GM18511 (cell line): Measurements from ENCODE around the gene PPP2R3B.
"Not testable (repeated sequence)": the region's sequence is repeated elsewhere in the genome, so short reads cannot be mapped to it uniquely, and the experiment has no call there.

Experiments used
- ATAC-seq: cut with Tn5 transposase; IDR thresholded peaks from one replicate; pipeline ENCODE4 v1.9.1; 2021; ENCODE audit warnings: mild to moderate bottlenecking, moderate library complexity; ENCODE audit not compliant: unreplicated experiment

The PPP2R3B gene

GRCh38 chrX:410296-410695 lies 23.6 kb upstream of the PPP2R3B start:
- ATAC-seq, result no peak

GRCh38 chrX:405149-405548 lies 18.4 kb upstream of the PPP2R3B start:
- ATAC-seq, result no peak

GRCh38 chrX:404656-405055 lies 17.9 kb upstream of the PPP2R3B start:
- ATAC-seq, result no peak

DNA sequence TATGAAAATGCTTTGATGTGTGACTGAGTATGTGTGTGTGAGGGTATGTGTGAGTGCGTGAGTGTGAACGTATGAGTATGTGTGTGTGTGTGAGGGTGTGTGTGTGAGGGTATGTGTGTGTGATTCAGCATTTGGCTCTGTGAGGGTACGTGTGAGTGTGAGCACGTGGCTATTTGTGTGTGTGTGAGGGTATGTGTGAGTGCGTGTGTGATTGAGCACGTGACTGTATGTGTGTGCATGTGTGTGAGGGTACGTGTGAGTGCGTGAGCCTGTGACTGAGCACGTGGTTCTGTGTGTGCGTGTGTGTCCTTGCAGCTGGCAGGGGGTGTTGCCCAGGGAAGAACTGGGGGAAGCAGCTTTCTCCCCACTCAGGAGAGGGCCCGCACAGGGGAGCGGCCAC lies 16.1 kb upstream of the PPP2R3B start:
- ATAC-seq, result no peak

GRCh38 chrX:400258-400657 lies 13.6 kb upstream of the PPP2R3B start:
- no peak for ATAC-seq

DNA sequence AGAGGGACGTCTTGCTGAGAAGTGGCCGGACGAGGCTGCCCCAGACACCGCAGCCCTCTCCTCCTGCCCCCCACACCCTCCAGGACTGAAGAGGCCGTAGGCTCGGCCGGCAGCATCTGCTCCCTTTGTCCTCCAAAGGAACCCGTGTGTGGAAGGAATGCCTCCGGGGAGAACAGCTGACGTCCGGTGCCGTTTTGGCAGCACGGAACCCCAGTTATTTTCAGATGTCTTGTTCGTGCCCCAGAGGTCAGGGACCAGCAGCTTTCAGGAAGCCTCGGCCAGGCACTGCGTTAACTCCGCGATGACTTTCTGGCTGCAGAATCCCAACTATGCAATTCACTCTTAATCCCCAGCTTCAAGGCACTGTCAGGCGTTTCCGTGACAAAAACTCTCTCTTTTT lies 10.9 kb upstream of the PPP2R3B start:
- ATAC-seq, result no peak

GRCh38 chrX:394830-395229 lies 8.1 kb upstream of the PPP2R3B start:
- no peak for ATAC-seq

DNA sequence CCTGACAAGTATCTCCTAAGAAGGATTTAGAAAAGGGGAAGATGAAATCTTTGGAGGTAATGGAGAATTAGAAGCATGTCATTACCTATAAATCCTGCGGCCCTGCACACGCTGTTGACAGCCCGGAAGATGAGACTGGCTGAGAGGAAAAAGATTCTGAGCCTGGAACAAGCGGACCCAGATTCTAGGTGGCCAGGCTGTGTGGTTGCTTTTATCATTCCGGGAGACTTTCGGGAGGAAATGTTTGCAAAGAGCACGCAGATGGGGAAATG lies 5.8 kb upstream of the PPP2R3B start:
- no peak for ATAC-seq

GRCh38 chrX:391717-392574 lies 5.2 kb upstream of the PPP2R3B start:
- no peak for ATAC-seq

DNA sequence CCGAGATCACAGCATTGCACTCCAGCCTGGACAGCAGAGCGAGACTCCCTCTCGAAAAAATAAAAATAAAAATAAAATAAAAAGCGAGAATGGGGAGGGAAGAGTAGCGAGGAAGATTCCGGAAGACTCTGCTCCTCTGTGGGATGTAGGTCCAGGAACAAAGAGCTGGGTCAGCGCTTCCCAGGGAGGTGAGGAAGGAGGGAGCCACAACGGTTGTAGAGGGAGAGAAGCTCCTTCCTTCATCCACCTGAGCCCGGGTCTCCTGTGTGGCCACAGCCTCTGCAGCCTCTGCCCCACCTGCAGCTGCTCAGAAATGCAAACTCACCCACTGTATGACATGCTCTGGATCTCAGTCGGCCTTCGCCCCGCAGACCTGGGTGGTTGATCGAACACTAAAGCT lies 3.8 kb upstream of the PPP2R3B start:
- ATAC-seq, result no peak

GRCh38 chrX:389021-389441 lies 2.3 kb upstream of the PPP2R3B start:
- no peak for ATAC-seq

GRCh38 chrX:387729-388128 lies 1.0 kb upstream of the PPP2R3B start:
- no peak for ATAC-seq

GRCh38 chrX:386239-386767 lies 404 bp downstream of the PPP2R3B start:
- ATAC-seq, result peak; percentile 36

DNA sequence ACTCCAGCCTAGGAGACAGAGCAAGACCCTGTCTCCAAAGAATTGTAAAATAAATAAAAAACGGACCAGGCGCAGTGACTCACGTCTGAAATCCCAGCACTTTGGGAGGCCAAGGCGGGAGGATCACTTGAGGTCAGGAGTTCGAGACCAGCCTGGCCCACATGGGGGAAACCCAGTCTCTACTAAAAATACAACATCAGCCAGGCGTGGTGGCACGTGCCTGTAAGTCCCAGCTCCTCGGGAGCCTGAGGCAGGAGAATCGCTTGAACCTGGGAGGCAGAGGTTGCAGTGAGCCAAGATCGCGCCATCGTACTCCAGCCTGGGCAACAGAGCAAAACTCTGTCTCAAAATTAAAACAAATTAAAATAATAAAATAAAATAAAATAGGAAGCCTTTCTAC lies 971 bp downstream of the PPP2R3B start:
- ATAC-seq, result not testable (repeated sequence)

- ATAC-seq, result no peak
Observed at GRCh38 chrX:384861-385260, 1.8 kb downstream of the PPP2R3B start.

DNA sequence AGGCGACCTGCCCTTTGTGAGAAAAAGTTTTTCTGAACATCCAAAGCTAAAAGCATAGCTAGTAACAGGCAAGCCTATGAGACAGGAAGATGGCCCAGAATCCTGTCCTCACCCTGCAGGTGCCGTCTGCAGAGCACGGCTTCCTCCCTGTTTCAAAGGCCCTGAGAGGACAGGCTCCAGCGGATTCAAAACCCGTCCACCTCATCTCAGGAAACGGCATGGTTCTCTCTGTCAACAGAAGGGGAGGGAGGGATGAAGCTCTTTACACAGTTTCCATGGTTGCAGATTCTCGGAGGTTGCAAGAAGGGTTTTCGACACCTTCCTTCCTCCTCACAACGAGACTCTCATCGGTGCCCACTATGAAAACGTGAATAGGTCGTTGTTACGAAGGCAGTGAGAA lies 8.3 kb downstream of the PPP2R3B start:
- ATAC-seq, result no peak

DNA sequence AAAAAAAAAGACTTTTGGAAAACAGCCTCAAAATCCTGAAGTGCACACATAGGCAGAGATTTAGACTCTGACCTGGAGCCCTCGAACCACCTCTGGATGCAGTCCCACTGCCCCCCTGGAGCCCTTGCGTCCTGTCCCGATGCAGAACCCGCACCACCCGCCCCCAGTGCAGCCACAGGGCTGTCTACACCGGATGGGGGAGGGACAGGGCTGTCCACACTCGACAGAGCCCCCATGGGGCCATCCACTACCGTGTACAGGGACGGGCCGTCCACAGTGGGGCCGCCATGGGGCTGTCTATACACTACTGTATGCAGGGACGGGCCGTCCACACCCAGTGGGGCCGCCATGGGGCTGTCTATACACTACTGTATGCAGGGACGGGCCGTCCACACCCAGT lies 10.5 kb downstream of the PPP2R3B start:
- not testable (repeated sequence) for ATAC-seq

DNA sequence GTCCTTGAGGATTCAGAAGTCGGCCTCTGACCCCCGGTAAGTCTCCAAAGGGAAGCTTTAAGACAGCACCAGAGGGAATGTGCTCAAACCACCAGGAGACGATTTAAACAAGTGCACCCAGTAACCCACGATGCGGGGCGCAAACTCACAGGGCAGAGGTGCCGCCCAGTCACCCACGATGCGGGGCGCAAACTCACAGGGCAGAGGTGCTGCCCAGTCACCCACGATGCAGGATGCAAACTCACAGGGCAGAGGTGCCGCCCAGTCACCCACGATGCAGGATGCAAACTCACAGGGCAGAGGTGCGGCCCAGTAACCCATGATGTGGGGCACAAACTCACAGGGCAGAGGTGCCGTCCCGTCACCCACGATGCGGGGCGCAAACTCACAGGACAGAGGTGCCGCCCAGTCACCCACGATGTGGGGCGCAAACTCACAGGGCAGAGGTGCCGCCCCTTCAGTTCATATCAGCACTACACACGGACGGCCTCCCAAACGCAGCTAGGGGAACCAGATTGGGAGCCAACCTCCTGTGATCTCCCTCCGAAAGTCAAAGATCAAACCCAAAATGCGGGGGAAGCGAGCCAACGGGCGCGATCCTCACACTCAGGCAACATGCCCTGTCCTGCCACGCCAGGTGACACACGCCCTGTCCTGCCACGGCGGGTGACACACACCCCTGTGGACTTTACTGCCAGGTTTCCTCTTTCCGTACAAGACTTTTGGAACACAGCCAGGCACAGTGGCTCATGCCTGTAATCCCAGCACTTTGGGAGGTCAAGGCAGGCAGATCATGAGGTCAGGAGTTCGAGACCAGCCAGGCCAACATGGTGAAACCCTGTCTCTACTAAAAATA lies 11.3 kb downstream of the PPP2R3B start:
- no peak for ATAC-seq

GRCh38 chrX:374596-374995 lies 12.1 kb downstream of the PPP2R3B start:
- no peak for ATAC-seq

GRCh38 chrX:373641-374471 lies 12.9 kb downstream of the PPP2R3B start:
- no peak for ATAC-seq
